ENCODE measurements around the gene NBPF12.
"Not testable (repeated sequence)": the region's sequence is repeated elsewhere in the genome, so short reads cannot be mapped to it uniquely, and the experiment has no call there.

The NBPF12 gene

DNA sequence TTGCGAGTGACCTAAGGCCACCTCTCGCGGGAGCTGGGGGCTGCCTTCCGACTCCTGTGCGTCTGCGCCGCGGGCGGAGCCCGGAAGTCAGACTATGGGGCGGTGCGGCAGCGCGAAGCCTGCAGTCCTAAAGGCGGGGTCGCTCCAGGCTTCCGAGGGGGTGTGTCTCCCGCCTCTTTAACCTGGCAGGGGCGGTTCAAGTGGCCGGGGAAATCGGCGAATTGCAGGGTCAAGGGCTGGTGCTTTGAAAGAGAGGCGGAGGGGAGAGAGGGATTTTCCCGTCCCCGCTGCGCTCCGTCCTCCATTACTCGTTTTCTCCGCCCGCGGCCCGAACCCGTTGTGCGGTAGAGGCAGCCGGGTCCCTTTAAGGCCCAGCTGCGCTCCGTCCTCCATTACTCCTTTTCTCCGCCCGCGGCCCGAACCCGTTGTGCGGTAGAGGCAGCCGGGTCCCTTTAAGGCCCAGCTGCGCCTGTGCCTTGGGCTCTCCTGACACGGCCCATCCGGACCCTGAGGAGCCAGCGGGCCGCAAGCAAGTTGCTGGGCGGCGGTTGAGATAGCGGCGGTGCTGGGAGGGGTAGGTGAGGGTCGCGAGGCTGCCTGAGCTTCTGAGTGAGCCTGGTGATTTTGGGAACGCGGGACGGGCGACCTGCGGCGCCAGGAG is at the start of gene NBPF12:
TSS of gene NBPF12 (plus strand) at position 83 of the 661 bp plus-strand sequence. CDS start 21,820 bp downstream, outside the sequence.
- DNase-seq: peak; percentile 46

- not testable (repeated sequence) for DNase-seq
These were observed 46.8 kb upstream of the NBPF12 start for GRCh38 chr1:146891355-146891754.

DNA sequence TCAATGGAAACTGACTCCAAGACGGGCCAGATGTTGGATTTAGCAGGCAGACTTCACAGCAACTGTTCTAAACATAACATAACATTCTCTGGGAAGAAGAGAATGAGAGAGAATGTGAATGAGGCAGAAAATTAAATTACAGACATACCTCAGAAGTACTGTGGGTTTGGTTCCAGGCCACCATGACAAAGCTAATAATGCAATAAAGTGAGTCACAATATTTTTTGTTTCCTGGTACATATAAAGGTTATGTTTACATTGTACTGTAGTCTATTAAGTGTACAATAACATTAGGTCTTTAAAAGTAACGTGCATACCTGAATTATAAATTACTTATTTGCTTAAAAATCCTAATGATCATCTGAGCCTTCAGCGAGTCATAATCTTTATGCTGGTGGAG is 45.8 kb upstream of the NBPF12 start:
- not testable (repeated sequence) for DNase-seq

GRCh38 chr1:146907565-146908261 is 30.4 kb upstream of the NBPF12 start:
- not testable (repeated sequence) for DNase-seq

- DNase-seq: not testable (repeated sequence)
These were observed 25.1 kb upstream of the NBPF12 start for GRCh38 chr1:146912975-146913374.

DNA sequence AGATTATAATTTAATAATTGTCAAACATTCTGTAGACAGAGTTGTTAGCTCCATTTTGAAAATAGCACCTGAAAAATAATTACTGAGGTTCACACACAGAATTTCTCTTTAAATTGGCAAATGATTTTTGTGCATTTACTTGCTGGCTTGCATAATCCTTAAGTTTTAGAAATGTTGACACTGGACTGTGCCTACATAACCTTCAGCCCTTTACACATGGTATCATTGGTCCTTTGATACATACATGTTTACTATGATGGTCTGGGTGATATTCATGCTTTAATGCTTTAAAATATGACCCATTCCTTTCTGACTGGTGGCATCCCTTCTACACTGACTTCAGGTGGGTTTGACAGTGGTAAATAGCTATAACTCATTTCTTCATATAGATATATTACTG is 17.3 kb upstream of the NBPF12 start:
- not testable (repeated sequence) for DNase-seq

DNA sequence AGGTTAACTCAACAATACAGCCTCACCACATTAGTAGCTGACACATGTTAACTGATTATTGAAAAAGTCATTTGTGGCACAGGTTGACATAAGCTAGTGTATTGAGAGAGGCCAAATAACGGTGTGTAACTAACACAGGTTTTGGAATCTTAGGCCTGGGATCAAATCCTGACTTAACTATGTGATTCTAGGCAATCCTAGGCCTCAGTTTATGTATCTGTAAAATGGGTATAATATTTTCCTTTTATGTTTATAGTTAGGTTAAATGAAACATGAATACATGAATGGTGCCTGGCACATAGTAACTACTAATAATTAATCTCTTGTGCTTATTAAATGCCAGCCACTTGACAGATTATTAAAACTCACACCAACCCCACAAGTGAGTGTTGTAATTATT is 15.5 kb upstream of the NBPF12 start:
- not testable (repeated sequence) for DNase-seq

GRCh38 chr1:146924106-146924505 is 14.0 kb upstream of the NBPF12 start:
- not testable (repeated sequence) for DNase-seq

GRCh38 chr1:146926413-146926812 is 11.7 kb upstream of the NBPF12 start:
- DNase-seq: not testable (repeated sequence)

- DNase-seq: not testable (repeated sequence)
These were observed 7.9 kb upstream of the NBPF12 start for GRCh38 chr1:146930225-146930624.

DNA sequence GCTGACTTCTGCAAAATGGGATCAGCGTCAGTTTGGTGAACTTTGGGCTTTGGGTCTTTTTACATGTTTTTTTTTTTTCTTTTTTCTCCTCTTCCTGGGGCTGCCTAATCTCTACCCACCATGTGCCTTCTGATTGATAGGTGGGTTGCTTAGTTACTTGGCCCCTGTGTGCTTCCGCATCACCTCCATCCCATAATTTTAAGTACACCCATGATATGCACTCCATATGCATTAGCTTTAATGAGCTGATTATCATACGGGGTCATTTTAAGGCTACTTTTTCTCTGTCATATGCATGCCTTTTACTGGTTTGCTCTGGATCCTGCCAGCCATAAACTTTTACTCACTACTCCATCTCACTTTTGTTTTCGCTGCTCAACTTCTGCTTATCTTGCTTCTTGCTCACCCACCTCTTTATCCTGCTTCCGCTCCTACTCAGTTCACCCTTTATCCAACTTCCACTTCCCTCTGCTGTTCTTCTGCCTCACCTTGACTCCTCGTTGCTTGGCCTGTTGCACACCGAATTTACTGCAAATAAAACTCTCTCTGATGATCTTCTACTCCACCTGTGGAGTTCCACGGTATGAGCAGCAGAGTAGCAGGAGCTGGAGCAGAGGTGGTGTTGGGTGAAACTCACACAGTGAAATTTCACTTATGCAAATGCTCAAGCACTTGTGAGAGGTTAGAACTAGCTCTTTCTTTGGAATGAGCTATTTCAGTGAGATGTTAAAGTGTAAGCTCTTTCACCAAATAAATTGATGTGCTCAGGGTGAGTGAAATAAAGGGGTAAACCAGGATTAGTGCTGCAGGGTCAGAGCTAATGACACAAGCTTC is 3.5 kb upstream of the NBPF12 start:
- DNase-seq: not testable (repeated sequence)

- DNase-seq: not testable (repeated sequence)
These were observed 662 bp upstream of the NBPF12 start for GRCh38 chr1:146937462-146937861.

DNA sequence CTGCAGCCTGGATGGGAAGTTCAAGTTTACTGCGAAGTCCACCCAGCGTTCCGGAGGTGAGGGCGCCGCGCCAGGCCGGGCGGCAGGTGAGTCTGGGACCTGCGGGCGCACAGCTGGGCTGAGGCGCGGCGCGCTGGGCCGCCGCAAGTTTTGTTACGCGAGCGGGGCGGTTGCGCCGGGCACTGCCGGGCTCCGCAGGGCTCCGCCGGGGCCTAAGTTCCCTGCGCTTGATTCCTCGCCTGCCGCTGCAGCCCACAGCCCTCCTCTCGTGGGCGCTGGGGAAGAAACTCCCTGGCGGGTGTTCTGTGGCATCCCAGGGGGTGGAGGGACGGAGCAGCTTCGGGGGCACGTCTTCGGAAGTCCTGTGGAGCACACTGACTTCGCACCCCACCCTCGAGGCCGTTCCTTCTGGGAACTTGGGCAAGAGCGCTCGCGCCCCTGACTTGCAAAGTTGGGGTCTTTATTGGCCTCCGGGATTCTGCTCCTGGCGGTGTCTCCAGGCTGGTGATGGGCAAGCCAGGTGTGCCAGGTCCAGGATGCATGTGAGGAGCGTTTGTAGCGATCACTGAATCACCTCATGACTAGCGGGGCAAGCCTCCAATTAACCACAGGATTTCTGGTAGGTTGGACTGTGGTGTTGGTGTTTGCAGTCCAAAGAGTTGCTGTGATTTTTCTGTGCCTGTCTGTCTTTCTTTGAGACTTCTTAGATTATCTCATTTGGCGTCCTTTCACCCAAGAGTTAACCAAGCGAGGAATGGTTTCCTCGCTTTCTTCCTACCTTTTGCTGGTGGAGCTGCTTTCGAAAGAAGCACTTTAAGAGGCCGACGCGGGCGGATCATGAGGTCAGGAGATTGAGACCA is 1.0 kb downstream of the NBPF12 start:
- DNase-seq: not testable (repeated sequence)

DNA sequence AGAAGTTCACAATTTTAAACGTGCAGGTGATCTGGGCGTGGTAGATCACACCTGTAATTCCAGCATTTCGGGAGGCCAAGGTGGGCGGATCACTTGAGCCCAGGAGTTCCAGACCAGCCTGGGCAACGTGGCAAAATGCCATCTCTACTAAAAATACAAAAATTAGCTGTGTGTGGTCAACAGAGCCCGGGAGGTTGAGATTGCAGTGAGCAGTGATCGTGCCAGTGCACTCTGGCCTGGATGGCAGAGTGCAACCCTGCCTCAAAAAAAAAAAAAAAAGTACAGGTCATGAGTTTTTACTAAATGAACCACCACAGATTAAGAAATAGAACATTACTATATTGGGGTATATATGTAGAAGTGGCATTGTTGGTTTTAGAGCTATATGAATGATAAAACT is 2.2 kb downstream of the NBPF12 start:
- not testable (repeated sequence) for DNase-seq

DNA sequence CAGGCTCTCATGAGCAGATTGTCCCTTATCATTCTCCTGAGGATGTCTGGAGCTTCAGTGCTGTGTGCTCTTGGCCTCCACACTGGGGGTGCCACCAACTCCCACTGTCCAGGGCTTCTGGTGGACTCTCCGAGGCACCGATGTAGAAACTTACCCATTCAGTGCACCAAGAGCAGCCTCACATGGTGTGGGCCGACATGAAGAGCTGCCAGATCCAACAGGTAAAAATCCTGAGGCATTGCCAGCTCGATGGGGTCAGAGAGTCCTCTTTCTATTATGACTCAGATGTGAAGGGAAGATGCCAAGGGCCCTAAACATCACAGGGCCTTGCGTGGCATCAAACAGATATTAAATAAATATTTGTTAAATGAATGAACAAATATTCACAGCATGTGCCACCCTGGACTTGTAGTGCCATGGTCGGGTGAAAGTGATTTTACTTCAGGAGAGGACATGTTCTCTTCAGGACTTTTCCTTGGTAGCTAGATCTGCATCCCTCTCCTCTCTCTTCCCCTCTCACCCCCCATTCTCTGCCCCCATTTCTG is 5.3 kb downstream of the NBPF12 start:
- DNase-seq: not testable (repeated sequence)

- DNase-seq: not testable (repeated sequence)
These were observed 10.0 kb downstream of the NBPF12 start for GRCh38 chr1:146948127-146948526.

DNA sequence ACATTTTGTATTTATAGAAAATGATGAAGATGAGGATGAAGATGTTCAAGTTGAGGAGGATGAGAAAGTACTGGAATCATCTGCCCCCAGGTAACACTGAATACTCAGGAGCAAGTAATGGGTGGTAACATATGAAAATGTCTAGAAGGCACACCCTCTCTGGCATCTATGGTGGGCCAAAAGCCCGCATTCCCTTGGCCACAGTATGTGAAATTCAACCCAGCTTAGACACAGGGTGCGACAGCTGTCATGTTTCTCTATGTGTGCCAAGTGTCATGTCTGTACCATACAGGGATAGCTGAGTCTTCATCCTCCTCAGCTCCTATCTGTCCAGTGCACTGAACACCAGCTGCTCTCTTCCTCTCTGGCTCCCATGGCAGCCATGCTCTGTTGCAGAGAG is 26.2 kb downstream of the NBPF12 start:
- DNase-seq: not testable (repeated sequence)

GRCh38 chr1:146966351-146966750 is 28.2 kb downstream of the NBPF12 start:
- not testable (repeated sequence) for DNase-seq

GRCh38 chr1:146970656-146971055 is 32.5 kb downstream of the NBPF12 start:
- not testable (repeated sequence) for DNase-seq

GRCh38 chr1:146972681-146973080 is 34.6 kb downstream of the NBPF12 start:
- DNase-seq: not testable (repeated sequence)

- DNase-seq: not testable (repeated sequence)
These were observed 47.7 kb downstream of the NBPF12 start for GRCh38 chr1:146985855-146986254.

DNA sequence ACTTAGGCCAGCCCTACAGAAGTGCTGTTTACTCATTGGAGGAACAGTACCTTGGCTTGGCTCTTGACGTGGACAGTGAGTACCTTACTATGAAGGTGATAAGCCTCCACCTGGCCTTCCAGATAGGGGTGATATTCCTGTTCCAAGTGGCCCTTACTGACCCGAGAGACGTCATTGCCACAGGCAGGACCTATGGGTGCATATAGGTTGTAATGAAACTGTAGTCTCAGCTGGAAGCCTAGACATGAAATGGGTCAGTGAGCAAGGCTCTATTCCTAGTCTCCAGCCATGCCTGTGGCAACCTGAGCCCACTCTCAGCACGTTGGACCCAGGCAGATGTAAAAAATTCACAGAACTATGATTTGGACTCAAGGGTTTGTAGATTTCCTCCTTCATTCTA is 48.3 kb downstream of the NBPF12 start:
- not testable (repeated sequence) for DNase-seq

All from GF-D8 (cell line).